GM12801 (cell line): ENCODE measurements around the gene DNAJC21.

Source experiments
- CTCF ChIP-seq: IDR thresholded peaks from one replicate; pipeline ENCODE4 v1.5.1; 2011; ENCODE audit warnings: control low read depth; ENCODE audit not compliant: insufficient read length; ENCODE audit errors: extremely low read depth

DNAJC21 gene

GRCh38 chr5:34913072-34913471 is 16.3 kb upstream of the DNAJC21 start:
- no peak for TF ChIP-seq CTCF

- TF ChIP-seq CTCF = no peak
These were observed 14.7 kb upstream of the DNAJC21 start for GRCh38 chr5:34914671-34915138.

- TF ChIP-seq CTCF = no peak
These were observed 14.1 kb upstream of the DNAJC21 start, which contains the start of the genes BRIX1 and RAD1 for GRCh38 chr5:34915139-34915855. Gene BRIX1, plus strand, starts transcription at chr5:34915711. Its CDS starts 28 bp downstream, at chr5:34915739. Gene RAD1, minus strand, starts transcription at chr5:34915504. Its CDS starts 612 bp downstream, at chr5:34914892.

GRCh38 chr5:34915856-34916192 is 13.5 kb upstream of the DNAJC21 start:
- no peak for TF ChIP-seq CTCF

GRCh38 chr5:34916518-34916917 is 12.8 kb upstream of the DNAJC21 start:
- TF ChIP-seq CTCF = no peak

- no peak for TF ChIP-seq CTCF
These were observed 11.3 kb upstream of the DNAJC21 start for GRCh38 chr5:34918025-34918424.

- TF ChIP-seq CTCF = no peak
These were observed 10.3 kb upstream of the DNAJC21 start for GRCh38 chr5:34919077-34919476.
